Islet precursor cell (in vitro differentiated cells): ENCODE results near the gene BZW1.
A peak's percentile ranks its signal among the peaks of the same experiment; 100 is the strongest.

ENCODE experiments used
- DNase-seq: peaks from one replicate; pipeline ENCODE4 v3.0.0-alpha.2; 2018

The BZW1 gene

GRCh38 chr2:200811333-200812121 lies at the start of gene BZW1:
Gene BZW1, plus strand, starts transcription at chr2:200811910. Its CDS starts 1,308 bp downstream, at chr2:200813218.
- DNase-seq, result peak; percentile 98

GRCh38 chr2:200762127-200762526 lies 49.6 kb upstream of the BZW1 start:
- DNase-seq, result no peak

GRCh38 chr2:200763422-200763821 lies 48.3 kb upstream of the BZW1 start:
- DNase-seq, result no peak

- DNase-seq, result peak; percentile 81
Measured at GRCh38 chr2:200765139-200765951, 46.4 kb upstream of the BZW1 start.

GRCh38 chr2:200765995-200766660 lies 45.6 kb upstream of the BZW1 start:
- no peak for DNase-seq

- no peak for DNase-seq
Measured at GRCh38 chr2:200767111-200767885, 44.4 kb upstream of the BZW1 start.

GRCh38 chr2:200770847-200771246 lies 40.9 kb upstream of the BZW1 start:
- DNase-seq, result no peak

GRCh38 chr2:200772620-200773019 lies 39.1 kb upstream of the BZW1 start:
- no peak for DNase-seq

- DNase-seq, result no peak
Measured at GRCh38 chr2:200773083-200773482, 38.6 kb upstream of the BZW1 start.

- no peak for DNase-seq
Measured at GRCh38 chr2:200774920-200775319, 36.8 kb upstream of the BZW1 start.

- no peak for DNase-seq
Measured at GRCh38 chr2:200777275-200777674, 34.4 kb upstream of the BZW1 start.

GRCh38 chr2:200778038-200778437 lies 33.7 kb upstream of the BZW1 start:
- DNase-seq, result no peak

GRCh38 chr2:200779214-200779613 lies 32.5 kb upstream of the BZW1 start:
- DNase-seq, result no peak

- DNase-seq, result no peak
Measured at GRCh38 chr2:200781616-200782015, 30.1 kb upstream of the BZW1 start.

- no peak for DNase-seq
Measured at GRCh38 chr2:200782251-200782650, 29.5 kb upstream of the BZW1 start.

GRCh38 chr2:200784215-200784614 lies 27.5 kb upstream of the BZW1 start:
- no peak for DNase-seq

GRCh38 chr2:200786423-200786822 lies 25.3 kb upstream of the BZW1 start:
- DNase-seq, result no peak

- DNase-seq, result no peak
Measured at GRCh38 chr2:200786826-200787225, 24.9 kb upstream of the BZW1 start.

GRCh38 chr2:200787351-200788120 lies 24.2 kb upstream of the BZW1 start:
- DNase-seq, result no peak

GRCh38 chr2:200788121-200788718 lies 23.5 kb upstream of the BZW1 start:
- no peak for DNase-seq

- no peak for DNase-seq
Measured at GRCh38 chr2:200790185-200790584, 21.5 kb upstream of the BZW1 start.

GRCh38 chr2:200791905-200792304 lies 19.8 kb upstream of the BZW1 start:
- DNase-seq, result no peak
